MV-4-11 (cell line): Measurements from ENCODE around the gene PPM1F.

Source experiments
- DNase-seq: peaks from one replicate; lab custom pipeline; 2025; lab: John Stamatoyannopoulos, UW

PPM1F gene, protein sequence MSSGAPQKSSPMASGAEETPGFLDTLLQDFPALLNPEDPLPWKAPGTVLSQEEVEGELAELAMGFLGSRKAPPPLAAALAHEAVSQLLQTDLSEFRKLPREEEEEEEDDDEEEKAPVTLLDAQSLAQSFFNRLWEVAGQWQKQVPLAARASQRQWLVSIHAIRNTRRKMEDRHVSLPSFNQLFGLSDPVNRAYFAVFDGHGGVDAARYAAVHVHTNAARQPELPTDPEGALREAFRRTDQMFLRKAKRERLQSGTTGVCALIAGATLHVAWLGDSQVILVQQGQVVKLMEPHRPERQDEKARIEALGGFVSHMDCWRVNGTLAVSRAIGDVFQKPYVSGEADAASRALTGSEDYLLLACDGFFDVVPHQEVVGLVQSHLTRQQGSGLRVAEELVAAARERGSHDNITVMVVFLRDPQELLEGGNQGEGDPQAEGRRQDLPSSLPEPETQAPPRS

DNA sequence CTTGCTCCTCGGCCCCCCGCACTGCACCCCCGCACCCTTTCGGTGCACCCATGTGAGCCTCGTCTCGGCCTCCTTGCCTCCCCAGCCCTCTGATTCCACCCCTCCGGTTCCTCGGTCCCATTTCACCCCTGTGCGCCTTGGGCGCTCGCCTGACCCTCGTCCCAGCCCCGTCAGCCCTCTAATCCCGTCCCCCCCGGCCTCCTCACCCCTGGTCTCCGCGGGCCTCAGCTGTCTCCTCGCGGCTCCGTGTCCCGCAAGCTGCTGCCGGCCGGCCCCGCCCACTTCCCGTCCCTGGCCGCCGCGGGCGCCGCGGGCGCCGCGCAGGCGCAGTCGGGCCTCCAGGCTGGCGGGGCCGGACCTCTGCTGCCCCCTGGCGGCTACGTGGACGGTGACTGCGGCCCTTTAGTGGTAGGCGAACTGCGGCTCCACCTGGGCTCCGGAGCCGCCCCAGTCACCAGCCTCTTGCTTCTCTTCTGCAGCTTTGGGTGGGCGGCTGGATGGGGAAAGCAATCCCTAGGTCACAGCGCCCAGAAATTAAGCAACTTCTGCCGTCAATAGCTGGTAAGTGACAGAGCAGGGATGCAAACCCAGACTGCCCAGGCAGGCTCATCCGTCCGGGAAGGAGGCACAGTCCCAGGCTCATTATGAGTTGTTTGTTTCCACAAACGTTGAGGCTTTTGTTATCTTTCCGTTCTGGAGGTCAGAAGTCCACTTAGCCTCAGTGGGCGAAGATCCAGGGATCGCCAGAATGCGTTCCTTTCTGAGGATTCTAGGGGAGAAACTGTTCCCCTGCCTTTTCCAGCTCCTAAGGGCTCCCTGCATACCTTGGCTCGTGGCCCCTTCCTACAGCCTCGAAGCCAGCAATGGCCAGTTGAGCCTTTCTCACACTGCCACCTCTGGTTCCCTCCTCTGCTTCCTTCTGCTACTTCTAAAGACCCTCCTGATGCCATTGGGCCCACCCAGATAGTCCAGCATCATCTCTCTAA is at the start of gene PPM1F:
PPM1F (minus strand) TSS at position 263 of the 986 bp plus-strand sequence. CDS start 6,800 bp downstream, outside the sequence.
- peak; percentile 63 for DNase-seq

GRCh38 chr22:22001664-22002525 is 49.2 kb upstream of the PPM1F start:
- no peak for DNase-seq

DNA sequence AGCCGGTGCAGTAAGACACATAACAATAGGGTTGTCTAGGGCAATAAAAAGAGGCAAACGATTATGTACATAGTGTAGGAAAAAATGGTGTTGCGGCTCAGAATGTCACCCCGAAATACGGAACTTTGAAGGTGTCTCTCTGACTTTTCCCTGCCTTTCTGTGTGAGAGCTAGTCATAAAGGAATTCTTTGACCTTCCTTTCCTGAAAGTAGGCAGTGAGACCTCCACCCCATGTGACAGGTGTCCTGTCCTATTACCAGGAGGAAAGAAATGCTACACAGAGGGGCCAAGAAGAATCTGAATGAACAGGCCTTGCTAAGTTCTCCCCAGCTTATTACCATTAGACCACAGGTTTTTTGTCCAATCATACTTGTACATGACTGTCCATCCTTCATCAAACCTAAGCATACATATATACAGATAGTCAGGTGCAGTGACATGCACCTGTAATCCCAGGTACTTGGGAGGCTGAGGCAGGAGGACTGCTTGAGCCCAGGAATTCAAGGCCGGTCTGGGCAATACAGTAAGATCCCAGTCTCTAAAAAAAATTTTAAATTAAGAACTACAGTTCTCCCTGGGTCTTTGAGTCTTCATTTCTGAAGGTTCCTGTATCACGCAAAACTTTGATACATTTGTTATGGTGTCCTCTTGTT is 46.1 kb upstream of the PPM1F start:
- no peak for DNase-seq

- peak; percentile 80 for DNase-seq
These were observed 43.6 kb upstream of the PPM1F start for GRCh38 chr22:21996175-21996720.

GRCh38 chr22:21995660-21996059 is 43.0 kb upstream of the PPM1F start:
- no peak for DNase-seq

- no peak for DNase-seq
These were observed 42.3 kb upstream of the PPM1F start for GRCh38 chr22:21994881-21995444.

- DNase-seq, result no peak
These were observed 40.1 kb upstream of the PPM1F start for GRCh38 chr22:21992593-21993237.

GRCh38 chr22:21991774-21992173 is 39.1 kb upstream of the PPM1F start:
- no peak for DNase-seq

DNA sequence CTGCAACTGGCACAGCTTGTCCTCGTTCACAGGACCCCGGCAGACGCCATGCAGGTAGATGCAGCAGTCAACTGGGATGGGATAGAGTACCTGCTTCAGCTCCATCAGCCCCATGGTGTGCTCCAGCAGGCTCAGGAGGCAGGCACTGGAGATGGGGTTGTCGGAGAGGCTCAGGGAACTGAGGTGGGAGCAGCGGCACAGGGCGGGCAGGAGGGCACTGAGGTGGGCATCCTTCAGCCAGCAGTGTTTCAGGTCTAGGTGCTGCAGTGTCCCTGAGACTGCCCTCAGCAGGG is 38.6 kb upstream of the PPM1F start:
- DNase-seq, result no peak

DNA sequence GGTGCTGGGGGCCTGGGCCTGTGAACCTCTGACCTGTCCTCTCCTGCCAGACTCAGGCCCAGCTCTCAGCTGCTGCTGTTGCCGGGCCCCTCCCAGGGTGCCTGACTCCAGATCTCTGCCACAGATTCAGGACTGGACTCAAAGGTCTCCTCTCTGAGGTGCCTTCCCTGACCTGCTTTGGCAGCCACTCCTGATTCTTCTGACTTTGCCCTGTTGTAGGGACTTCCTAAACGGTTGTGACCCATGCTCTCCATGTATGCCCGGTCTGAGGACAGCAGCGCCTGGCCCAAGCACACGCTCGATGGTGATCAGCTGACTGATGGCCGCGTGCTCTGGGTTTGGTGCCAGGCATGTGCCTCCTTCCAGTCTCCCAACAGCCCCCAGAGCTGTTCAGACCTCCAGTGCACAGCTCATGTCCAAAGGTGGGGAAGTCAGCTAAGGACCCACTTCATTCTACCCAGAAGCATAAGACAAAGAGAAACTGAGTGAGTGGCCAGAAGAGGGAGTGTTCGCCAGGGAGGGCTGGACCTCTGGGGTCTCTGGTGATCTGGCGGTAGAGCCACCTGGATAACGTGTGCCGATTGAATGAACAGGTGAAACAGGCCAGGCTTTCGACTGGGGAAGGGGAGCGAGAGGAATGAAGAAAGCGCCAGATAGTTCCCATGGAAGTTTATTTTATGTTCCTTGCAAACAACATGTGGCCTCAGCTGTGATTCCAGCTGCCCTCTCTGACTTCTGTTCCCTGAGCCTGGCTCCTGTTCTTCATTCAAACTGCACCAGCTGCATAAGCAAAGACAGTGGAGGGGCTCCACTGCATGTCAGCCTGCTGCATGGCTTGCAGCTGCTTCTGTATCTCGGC is 38.0 kb upstream of the PPM1F start:
- no peak for DNase-seq

GRCh38 chr22:21989049-21989448 is 36.4 kb upstream of the PPM1F start:
- no peak for DNase-seq

- no peak for DNase-seq
These were observed 32.6 kb upstream of the PPM1F start for GRCh38 chr22:21985214-21985613.

GRCh38 chr22:21984793-21985192 is 32.1 kb upstream of the PPM1F start:
- DNase-seq, result peak; percentile 52

DNA sequence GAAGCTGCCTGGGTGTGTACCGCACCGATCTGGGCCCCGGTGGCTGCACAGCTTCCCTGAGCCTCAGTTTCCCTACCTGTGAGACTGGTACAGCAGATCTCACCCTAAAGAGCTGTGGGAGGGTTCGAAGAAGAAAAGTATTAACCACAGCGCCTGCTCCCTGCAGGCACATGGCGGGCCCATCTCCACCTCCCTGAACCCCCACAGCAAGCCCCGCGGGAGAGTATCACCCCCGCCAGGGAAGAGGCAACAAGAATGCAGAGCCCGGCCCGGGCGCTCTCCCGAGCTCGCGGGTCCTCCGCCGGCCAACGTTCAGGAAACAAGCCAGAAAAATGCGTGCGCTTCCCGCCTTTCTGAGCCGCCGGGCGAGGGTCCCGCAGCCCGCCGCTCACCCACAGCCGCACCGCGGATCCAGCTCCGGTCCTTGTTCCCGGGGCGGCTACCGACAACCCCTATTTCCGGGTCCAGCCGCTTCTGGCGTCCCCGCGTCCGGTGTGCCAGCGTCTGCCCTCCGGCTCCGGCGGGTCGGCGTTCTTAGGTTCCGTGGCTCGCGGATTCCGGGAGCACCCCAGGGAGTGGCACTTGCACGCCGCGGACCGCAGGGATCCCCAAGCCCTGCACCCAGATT is 29.8 kb upstream of the PPM1F start, which contains the start of gene TOP3B:
TOP3B (minus strand) TSS at position 450 of the 628 bp plus-strand sequence. CDS start 7,078 bp downstream, outside the sequence.
- DNase-seq, result peak; percentile 69

DNA sequence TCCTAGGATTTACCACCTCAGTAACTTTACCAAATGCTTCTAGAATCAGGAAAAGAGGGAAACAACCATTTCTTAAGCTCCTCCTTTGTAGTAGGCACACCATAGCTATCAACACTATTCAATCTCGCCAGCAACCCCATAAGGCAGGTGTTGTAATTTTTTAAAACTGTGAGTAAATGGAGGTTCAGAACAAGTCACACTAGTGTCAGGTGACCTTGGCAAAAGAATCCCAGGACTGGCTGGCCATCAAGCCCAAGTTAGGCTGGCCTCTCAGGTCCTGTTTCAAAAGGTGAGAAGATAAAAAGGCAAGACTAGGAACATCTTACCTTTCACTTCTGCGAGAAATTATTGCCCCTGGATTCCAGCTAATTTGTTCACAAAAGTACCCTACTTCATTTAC is 29.2 kb upstream of the PPM1F start:
- no peak for DNase-seq

- no peak for DNase-seq
These were observed 27.9 kb upstream of the PPM1F start for GRCh38 chr22:21980547-21980946.

DNA sequence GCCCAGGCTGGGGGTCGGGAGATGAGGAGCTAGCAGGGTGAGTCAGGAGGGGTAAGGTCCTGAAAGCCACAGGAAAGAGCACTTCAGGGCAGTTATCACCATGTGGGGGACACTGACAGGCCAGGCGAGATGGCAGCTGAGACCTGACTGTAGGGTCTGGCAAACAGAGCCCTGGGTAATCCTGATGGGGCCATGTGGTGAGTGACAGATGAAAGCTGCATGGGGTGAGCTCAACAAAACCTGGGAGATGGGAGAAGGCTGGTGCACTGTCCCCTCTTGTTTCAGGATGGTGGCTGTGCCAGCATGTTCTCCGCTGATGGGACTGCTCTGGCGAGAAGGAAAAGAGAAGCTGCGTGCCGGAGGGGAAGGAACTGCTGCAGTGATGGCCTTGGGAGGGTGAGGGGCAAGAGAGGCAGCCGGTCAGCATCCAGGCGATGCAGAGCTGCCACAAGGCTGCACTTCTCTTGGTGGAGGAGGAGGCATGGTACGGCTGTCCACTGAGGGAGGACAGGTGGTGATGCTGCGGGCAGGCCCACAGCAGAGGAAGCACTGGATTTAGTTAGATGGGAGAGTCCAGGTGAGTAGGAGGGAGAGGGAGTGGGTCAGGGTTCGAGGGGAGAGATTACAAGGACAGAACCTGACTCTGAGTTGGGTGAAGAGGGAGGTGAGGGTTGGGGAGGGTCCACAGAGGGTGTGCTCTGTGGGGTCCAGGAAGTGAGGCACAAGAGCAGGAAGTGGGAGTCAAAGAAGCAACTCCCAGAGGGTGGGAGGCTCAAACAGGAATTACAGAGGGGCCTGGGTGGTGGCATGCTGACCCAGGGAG is 26.1 kb upstream of the PPM1F start:
- no peak for DNase-seq

DNA sequence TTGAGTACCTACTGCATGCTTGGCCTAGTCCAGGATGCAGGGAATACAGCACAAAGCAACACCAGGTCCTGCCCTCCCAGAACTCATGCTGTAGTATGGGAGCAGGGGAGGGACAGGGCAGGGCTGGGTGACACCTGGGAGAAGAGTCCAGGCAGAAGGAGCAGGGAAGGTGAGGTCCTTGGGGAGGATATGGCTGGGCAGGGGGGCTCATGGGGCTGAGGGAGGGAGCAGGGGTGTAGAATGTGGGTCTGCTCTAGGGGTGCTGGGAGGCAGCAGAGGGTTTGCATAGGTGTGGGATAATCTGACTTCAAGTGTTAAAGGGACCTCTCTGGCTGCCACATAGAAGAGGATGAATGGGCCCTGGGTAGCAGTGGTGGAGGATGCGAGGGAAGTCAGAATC is 25.2 kb upstream of the PPM1F start:
- DNase-seq, result no peak
